ENCODE measurements around the gene RBM5.

DNA sequence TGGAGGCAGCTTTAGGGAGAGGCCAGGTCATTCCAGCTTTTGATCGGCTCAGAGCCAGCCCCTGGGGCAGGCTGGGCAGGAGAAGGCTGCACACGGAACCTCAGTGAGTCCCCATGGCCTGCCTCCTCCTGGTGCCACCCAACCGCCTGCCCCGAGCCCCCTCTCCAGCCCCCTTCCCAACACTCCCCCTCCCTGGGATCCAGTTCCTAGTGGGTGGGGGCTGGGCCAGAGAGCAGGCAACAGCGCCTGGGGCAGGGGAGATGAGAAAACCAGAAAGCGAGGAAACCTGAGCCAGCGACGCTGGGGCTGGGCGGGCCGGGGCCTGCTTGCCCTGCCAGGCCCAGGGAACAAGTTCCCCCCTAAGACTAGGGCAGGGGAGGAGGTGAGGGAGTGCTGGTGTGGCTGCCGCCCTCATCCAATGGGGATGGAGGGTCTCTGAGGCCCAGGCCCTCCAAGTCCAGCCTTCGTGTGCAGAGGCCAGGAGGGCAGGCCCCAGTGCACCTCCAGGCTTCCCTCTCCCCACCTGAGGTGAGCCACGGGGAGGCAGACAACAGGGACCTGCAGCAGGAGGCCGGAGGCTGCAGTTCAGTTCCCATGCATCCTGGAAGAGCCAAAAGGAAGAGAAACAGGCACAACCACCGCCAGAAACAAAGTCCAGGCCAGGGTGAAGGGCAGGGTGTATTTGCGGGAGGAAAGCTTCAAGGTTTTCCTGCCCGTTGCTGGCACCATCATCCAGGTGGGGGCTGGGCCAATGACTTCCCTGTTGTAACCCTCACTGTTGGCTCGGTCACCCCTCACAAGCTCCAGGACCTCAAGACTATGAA, 62.4 kb downstream of the RBM5 start:
- TF ChIP-seq EP300 (IDR thresholded peaks at IDR 0.05) (no peak), CTCF (IDR thresholded peaks at IDR 0.05) (no peak)
